HG03432 (cell line): ENCODE results near the gene WIF1.

Experiments
- ATAC-seq: cut with Tn5 transposase; IDR thresholded peaks from one replicate; pipeline ENCODE4 v1.9.1; 2021; ENCODE audit warnings: mild to moderate bottlenecking, moderate library complexity; ENCODE audit not compliant: unreplicated experiment

The WIF1 gene, protein sequence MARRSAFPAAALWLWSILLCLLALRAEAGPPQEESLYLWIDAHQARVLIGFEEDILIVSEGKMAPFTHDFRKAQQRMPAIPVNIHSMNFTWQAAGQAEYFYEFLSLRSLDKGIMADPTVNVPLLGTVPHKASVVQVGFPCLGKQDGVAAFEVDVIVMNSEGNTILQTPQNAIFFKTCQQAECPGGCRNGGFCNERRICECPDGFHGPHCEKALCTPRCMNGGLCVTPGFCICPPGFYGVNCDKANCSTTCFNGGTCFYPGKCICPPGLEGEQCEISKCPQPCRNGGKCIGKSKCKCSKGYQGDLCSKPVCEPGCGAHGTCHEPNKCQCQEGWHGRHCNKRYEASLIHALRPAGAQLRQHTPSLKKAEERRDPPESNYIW

DNA sequence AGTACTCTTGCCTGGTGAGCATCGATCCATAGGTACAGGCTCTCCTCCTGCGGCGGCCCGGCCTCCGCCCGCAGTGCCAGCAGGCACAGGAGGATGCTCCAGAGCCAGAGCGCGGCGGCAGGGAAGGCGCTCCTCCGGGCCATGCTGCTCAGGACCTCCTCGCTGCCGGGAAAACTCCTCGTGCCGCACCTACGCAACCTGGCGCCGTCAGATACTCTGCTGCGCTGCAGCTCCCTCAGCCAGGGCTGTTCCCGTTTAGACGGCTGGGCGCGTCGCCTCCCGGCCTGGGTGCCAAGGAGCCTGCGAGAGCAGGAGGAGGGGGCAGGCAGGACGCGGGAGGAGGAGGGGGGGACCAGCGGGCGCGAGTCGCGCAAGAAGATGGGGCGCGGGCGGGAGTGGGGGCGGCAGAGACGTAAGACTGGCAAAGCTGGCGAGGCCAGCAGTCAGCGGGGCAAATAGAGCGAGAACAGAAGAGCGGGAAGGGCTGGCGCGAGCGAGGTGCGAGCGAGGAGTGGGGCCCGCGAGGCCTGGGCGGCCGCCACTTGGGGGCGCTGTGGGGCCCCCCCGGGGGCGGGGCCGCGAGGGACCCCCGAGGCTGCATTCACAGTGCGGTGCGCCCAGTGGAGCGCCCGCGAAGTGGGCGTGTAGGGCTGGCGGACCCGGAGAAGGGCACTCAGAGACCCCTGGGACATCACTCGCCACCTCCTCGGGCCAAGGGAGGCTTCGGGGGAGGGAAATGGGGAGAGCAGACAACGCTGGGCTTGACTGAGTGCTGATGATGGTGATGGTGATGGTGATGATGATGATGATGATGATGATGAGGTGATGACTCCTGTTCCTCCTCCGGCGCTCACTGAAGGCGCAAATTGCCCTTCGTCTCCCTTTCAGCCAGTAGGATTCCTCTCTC is at the start of gene WIF1:
TSS of gene WIF1 (minus strand) at position 257 of the 907 bp plus-strand sequence. CDS start at position 143, 114 bp downstream.
- peak; percentile 77 for ATAC-seq

DNA sequence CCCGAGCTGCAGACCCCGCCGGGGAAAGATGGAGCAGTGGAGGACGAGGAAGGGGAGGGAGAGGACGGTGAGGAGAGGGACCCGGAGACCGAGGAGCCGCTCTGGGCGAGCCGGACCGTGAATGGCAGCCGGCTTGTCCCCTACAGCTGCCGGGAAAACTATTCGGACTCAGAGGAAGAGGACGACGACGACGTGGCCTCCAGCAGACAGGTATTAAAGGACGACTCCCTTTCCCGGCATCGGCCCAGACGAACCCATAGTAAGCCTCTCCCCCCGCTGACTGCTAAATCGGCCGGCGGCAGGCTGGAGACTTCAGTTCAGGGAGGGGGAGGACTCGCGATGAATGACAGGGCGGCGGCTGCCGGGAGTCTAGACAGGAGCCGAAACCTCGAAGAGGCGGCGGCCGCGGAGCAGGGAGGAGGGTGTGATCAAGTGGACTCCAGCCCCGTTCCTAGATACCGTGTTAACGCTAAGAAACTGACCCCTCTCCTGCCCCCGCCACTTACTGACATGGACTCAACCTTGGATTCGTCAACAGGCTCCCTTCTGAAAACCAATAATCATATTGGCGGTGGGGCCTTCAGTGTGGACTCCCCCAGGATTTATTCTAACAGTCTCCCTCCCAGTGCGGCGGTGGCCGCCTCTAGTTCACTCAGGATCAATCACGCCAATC is 49.2 kb upstream of the WIF1 start:
- peak; percentile 57 for ATAC-seq

DNA sequence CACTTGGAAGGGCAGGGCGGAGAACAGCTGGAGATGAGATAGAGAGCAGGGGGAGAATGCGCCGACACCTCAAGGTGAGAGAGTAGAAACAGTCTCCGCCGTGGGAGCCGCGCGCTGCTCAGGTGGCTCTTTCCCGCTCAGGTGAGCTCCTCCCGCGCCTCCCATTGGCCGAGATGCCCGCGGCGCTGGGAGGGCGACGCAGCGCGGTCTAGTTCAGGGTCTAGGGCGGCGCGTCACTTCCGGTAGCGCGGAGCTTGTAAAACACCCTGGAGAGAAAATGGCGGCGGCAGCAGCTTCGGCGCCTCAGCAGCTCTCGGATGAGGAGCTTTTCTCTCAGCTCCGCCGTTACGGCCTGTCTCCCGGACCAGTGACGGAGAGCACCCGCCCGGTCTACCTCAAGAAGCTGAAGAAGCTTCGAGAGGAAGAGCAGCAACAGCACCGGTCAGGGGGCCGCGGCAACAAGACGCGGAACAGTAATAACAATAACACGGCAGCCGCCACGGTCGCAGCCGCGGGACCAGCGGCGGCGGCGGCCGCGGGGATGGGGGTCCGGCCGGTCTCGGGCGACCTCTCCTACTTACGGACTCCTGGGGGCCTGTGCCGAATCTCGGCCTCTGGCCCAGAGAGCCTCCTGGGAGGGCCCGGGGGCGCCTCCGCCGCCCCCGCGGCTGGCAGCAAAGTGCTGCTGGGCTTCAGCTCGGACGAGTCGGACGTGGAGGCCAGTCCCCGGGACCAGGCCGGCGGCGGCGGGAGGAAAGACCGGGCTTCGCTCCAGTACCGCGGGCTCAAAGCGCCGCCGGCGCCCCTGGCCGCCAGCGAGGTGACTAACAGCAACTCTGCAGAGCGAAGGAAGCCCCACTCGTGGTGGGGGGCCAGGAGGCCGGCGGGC is 48.5 kb upstream of the WIF1 start, which contains the start of gene LEMD3:
TSS of gene LEMD3 (plus strand) at position 264 of the 889 bp plus-strand sequence. CDS start at position 278, 14 bp downstream.
- peak; percentile 94 for ATAC-seq

DNA sequence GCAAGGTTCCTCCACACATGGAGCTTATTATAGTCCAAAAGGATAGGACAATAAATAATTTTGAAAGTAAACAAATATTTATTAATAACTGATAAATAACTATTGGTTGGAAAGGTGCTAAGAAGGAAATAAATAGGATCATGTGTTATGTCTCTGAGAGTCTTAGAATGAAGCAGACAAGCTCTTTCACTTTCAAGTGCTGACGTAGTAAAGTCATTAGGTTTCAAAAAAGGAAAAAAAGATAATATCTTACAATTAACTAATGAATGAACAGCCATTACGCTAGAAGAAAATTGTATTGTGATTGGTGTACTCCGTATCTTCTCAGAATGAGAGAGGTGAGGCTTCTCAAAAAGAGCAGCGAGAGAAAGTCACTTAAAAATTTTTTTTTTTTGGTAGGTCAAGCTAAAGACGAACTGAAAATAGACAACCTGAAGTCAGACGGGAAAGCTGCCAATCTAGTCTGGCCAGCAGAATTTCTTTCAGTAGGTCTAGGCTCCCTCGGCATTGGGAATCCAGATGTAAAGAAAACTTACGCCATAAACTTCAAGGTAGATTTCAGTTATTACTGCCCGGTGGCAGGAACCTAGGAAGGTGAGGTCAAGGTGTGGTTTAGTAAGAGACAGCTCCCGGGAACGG is 47.7 kb upstream of the WIF1 start:
- ATAC-seq: peak; percentile 1

DNA sequence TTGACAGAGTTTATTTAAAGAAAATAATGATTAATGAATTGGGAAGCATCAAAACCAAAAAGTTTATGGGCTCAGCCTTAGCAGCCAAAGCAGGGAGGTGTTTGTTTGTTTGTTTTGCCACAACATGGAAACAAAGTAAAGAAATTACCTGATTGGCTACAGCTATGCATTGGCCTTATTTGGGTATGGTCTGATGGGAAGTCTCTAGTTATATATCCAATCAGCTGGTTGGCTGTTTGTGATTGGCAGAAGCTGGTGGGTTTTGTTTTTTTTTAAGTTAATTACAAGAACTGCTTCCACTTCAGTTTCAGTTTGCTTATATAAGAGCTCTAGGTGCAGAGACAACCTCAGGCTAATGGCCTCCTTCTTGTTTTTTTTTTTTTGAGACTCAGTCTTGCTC is 43.7 kb upstream of the WIF1 start:
- ATAC-seq: no peak

DNA sequence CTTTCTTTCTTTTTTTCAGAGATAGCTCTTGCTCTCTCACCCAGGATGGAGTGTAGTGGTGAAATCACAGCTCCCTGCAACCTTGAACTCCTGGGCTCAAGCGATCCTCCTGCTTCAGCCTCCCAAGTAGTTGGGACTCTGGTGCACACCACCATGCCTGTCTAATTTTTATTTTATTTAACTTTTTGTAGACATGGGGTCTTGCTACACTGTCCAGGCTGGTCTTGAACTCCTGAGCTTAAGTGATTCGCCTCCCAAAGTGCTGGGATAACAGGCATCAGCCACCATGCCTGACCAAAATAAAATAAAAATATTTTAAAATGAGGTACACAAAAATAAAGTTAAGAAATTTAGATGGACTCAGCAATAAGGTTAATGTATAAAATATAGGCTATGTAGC is 43.1 kb upstream of the WIF1 start:
- ATAC-seq: no peak

DNA sequence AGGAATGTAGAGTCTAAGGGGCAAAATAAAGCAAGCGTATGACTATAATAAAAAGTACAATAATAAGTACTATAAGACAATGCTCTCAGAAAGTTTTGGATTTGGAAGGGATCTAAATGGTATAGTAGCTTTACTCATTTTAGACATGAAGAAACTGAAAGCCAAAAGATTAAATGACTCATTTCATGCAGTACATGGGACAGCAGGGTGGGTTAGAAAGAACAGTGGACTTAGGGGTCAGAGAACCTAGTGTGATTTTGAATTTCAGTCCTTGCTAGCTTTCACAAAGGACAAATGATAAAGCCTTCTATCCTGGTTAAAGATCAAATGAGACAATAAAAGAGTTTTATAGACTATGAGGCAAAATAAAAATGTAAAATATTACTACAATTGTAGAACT is 41.5 kb upstream of the WIF1 start:
- ATAC-seq: peak; percentile 71

DNA sequence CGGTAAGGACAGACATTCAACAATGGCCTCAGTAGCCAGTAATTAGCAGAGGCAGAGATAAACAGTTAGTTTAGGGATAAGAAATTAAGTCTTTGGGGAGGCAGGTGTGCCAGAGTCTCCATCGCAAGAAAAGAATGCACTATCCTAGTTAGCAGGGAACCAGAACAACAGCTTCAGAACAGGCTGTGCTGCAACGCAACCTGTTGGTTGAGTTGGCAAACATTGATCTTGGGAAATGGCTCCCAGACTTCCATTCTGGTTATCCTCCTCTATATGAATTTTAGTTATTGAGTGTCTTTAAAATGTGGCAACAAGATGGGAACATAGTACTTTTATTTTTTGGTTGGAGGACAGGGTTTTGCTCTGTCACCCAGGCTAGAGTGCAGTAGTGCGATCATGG is 36.0 kb upstream of the WIF1 start:
- ATAC-seq: no peak

DNA sequence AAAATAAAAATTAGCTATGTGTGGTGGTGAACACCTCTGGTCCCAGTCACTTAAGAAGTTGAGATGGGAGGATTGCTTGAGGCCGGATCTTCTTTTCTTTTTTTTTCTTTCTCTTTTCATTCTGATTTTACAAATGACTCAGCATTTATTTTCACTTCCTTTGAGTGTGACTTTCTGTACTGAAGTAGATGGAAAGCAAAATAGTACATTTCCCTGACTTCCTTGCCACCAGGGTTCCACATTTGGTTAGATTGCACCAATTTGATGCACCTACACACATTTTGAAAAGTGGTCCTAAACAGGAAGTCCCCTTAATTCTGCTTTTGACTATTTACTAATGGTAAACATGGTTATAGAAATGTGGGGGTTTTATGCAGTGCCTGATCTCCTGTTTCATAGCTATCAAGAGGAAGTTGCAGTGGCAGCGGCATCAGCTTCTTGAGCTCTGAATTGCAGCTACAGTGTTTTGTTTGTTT is 35.3 kb upstream of the WIF1 start:
- ATAC-seq: peak; percentile 94

DNA sequence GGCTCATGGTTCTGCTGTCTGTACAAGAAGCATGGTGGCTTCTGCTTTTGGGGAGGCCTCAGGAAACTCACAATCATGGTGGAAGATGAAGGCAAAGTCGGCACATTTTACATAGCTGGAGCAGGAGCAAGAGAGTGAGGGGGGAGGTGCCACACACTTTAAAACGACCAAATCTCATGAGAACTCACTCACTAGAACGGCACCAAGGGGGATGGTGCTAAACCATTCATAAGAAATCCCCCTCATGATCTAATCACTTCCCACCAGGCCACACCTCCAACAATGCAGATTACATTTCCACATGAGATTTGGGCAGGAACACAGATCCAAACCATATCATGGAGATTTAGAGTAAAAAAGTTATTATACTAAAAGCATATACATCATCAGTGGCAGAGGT is 34.7 kb upstream of the WIF1 start:
- ATAC-seq: peak; percentile 46

DNA sequence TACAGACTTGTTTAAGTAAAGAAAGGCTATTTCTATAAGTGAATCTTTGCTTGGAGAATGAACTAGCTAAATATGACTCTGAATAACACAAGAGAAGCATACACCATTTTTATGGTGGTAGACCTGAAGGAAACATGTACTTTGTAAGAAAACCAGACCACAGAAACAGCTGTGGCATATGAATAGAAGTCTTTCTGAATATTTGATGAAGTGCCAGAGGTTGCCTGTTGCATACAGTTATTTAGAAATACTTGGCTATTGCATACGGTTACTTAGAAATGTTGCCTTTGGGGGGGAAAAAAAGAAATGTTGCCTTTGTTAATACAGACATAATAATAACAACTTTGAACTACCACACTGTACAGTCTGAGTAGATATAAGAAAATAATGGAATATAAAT is 31.5 kb upstream of the WIF1 start:
- no peak for ATAC-seq

DNA sequence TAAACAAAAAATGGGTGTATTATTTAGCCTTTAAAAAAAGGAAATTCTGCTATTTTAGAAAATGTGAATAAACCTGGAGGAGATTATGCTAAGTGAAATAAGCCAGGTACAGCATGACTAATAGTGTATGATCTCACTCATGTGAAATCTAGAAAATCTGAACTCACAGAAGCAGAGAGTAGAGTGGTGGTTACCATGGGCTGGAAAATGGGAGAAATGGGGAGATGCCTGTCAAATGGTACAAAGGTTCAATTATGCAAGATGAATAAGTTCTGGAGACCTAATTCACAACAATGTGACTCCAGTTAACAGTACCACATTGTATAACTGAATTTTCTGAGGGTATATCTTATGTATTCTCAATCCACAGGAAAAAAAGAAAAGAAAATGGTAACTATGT is 30.9 kb upstream of the WIF1 start:
- no peak for ATAC-seq

DNA sequence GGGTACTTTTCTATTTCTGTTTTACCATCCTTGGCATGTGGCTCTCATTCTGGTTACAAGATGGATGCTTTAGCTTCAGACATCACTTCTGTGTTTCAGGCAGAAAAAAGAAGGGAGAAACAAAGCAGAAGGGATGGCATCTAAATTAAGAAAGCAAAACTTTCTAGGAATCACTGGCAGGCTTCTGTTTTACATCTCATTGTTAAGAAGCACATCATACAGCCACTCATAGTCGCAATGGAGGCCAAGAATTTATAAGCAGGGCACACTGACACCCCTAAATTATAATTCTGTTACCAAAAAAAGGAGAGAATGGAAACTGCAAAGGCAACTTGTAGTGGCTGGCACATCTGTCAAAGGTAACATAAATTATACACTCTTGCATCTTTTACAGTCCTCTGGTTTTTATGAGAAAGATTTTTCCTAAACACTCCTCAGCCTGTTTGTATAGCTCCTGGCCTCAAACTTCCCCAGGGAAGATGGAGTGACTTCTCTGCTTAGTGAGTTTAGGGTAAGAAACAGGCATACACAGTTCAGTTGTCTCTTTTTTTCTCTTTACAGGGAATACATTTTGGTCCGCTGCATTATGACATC is 26.3 kb upstream of the WIF1 start:
- ATAC-seq: no peak

DNA sequence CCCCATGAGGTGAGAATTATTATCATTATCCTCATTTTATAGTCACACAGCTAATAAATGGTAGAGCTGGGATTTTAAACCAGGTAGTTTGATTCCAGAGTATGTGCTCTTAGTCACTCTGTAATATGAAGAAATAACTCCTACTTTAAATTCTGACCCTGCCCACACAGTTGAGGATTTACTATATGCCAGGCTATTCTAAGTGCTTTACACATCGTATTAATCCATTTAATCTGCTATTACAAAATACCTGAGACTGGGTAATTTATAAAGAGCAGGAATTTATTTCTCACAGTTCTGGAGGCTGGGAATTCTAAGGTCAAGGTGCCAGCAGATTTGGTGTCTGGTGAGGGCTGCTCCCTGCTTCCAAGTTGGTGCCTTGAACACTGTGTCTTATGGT is 19.6 kb upstream of the WIF1 start:
- ATAC-seq: no peak

DNA sequence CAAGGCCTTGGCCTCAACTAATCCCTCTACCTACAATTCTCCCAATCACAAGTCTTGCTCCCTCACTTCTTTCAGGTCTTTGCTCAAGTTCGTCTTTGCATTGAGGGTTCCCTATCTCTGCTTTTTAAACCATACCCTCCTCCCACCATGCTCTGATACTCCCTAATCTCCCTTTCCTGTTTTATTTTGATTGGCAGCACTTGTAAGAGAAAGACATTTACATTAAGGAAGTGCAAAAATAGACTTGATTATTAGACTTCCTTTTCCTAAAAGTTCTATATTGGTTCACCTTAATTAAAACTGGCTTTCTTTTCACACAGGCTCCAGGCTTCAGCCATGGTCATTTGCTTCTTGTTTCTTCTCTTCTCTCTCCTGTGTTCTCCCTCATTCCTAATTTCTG is 18.3 kb upstream of the WIF1 start:
- no peak for ATAC-seq

DNA sequence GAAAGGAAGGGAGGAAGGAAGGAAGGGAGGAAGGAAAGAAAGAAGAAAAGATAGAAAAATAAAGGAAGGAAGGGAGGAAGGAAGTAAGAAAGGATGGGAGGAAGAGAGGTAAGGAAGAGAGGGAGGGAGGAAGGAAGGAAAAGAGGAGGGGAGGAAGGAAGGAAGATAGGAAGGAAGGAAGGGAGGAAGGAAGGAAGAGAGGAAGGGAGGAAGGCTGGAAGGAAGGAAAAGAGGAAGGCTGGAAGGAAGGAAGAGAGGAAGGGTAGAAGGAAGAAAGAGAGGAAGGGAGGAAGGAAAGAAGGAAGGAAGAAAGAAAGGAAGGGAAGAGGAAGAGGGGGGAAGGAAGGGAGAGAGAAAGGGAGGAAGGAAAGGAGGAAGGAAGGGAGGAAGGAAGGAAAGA is 12.8 kb upstream of the WIF1 start:
- no peak for ATAC-seq

DNA sequence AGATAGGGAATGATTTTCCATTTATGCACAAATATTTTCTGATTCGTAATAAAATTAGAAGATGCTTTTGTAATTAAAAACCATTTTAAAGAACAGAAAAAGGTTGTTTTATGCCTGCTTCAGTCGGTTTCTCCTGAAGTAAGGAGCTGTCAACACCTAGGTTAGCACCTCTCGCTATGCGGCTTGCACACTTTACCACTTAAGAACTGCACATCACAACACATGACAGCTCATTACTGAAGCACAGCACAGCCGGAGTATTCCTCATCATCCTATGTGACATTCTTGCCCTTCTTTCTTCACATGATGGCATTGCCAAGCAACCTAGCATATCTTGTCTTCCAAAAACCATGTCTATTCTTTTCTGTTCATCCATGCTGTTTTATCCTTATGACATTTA is 5.4 kb upstream of the WIF1 start:
- no peak for ATAC-seq

DNA sequence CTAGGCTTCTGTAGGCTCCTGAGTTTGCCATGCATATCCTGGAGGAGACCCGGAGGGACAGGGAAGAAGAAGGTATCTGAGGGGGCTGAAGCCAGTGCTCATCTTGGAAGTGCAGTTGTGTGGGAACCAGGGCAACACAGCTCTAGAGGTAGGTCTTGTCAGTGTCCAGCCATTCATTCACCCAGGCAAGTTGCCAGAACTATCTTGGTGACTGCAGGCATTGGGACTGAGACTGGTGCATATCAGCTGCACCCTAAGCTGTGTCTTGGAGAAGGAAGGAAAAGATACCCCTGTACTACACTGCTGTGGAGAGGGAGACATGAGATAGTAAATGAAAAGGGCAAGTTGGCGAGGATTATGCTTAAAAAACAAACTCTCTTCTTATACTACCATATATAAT is 4.9 kb upstream of the WIF1 start:
- no peak for ATAC-seq

DNA sequence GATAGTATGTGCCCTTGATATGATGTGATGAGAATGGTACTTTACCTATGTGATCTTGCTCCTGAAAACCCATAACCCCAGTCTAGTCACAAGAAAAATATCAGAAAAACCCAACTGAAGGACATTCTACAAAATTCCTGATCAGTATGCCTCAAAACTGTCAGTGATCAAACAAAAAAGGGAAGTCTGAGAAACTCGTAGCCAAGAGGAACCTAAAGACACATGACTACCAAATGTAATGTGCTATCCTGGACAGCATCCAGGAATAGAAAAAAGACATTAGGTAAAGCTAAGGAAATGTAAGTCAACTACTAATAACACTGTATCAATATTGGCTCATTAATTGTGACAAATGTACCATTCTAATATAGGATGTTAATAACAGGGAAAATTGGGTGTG is 4.1 kb upstream of the WIF1 start:
- ATAC-seq: no peak
